Neural progenitor cell (in vitro differentiated cells): ENCODE measurements around the gene PHKA1.

Source experiments
- EZH2phosphoT487 ChIP-seq: fragments of 200-600 bp; sonication (generic); IDR thresholded peaks from 2 replicates; pipeline ENCODE4 v1.6.1; 2017; ENCODE audit warnings: antibody characterized with exemption
- TF ChIP-seq, protein P1 (sequence below): fragments of 200-600 bp; sonication (generic); IDR thresholded peaks from 2 replicates; pipeline ENCODE4 v1.5.1; 2017; ENCODE audit warnings: antibody characterized with exemption, mild to moderate bottlenecking

DNA sequence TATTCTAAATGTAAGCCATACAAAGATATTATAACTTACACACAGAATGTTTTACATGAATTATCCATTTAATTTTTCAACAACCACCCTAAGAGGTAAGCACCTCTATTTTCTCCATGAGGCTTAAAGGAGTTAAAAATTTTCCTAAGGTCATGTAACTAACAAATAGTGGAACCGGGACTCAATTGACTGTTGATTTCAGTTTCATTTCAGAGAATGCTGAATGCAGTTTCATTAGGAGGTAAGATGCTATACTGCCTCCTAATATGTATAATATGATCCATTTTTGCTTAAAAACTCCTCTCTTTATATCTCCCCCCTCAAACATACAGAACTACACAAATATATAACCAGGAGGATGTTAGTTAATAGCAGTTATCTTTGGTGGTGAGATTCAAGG, 29.1 kb downstream of the PHKA1 start:
- TF ChIP-seq, protein P1, sequence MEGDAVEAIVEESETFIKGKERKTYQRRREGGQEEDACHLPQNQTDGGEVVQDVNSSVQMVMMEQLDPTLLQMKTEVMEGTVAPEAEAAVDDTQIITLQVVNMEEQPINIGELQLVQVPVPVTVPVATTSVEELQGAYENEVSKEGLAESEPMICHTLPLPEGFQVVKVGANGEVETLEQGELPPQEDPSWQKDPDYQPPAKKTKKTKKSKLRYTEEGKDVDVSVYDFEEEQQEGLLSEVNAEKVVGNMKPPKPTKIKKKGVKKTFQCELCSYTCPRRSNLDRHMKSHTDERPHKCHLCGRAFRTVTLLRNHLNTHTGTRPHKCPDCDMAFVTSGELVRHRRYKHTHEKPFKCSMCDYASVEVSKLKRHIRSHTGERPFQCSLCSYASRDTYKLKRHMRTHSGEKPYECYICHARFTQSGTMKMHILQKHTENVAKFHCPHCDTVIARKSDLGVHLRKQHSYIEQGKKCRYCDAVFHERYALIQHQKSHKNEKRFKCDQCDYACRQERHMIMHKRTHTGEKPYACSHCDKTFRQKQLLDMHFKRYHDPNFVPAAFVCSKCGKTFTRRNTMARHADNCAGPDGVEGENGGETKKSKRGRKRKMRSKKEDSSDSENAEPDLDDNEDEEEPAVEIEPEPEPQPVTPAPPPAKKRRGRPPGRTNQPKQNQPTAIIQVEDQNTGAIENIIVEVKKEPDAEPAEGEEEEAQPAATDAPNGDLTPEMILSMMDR = no peak
- no peak for TF ChIP-seq EZH2phosphoT487
